ENCODE data around the gene GOLGA8A. TPM values are rescaled to one million over a fixed set of nuclear protein-coding genes. Genes with fewer than 3 reads are reported as not detected.

Gene GOLGA8A
- polyA plus RNA-seq (2012; ENCODE audit: insufficient read depth, insufficient read length, low read depth): 46.2 TPM

- peak; percentile 44 for DNase-seq
- no peaks in the 10 kb centered on the region for H3K9me3 ChIP-seq
- no peaks in the 10 kb centered on the region for H3K4me1 ChIP-seq
- H3K36me3 ChIP-seq: no peaks in the 10 kb centered on the region
- no peak for TF ChIP-seq CTCF (IDR thresholded peaks at IDR 0.05; ENCODE audit: low read depth, low read length)
- H3K27me3 ChIP-seq: peaks cover 21% of the 10 kb centered on the region
- H3K4me3 ChIP-seq (ENCODE audit: low read depth, low read length): peak within 1 kb of the TSS; percentile 27
These were observed at the start of gene GOLGA8A for GRCh38 chr15:34437687-34438086. GOLGA8A (minus strand) TSS chr15:34437808; CDS start chr15:34389691, 48,117 bp downstream.

GRCh38 chr15:34483644-34484043, 46.0 kb upstream of the GOLGA8A start:
- H3K36me3 ChIP-seq: no peaks in the 10 kb centered on the region
- no peaks in the 10 kb centered on the region for H3K9me3 ChIP-seq
- TF ChIP-seq CTCF (IDR thresholded peaks at IDR 0.05; ENCODE audit: low read depth, low read length): no peak
- no peaks in the 10 kb centered on the region for H3K4me1 ChIP-seq
- no peak overlapping the region for H3K4me3 ChIP-seq (ENCODE audit: low read depth, low read length)
- no peak for DNase-seq
- H3K27me3 ChIP-seq: no peaks in the 10 kb centered on the region

GRCh38 chr15:34481370-34481769, 43.8 kb upstream of the GOLGA8A start:
- no peak for DNase-seq
- H3K4me1 ChIP-seq: no peaks in the 10 kb centered on the region
- H3K4me3 ChIP-seq (ENCODE audit: low read depth, low read length): no peak overlapping the region
- H3K27me3 ChIP-seq: no peaks in the 10 kb centered on the region
- no peaks in the 10 kb centered on the region for H3K9me3 ChIP-seq
- TF ChIP-seq CTCF (IDR thresholded peaks at IDR 0.05; ENCODE audit: low read depth, low read length): no peak
- H3K36me3 ChIP-seq: no peaks in the 10 kb centered on the region

GRCh38 chr15:34473840-34474239, 36.2 kb upstream of the GOLGA8A start:
- H3K27me3 ChIP-seq: no peaks in the 10 kb centered on the region
- TF ChIP-seq CTCF (IDR thresholded peaks at IDR 0.05; ENCODE audit: low read depth, low read length): no peak
- H3K4me3 ChIP-seq (ENCODE audit: low read depth, low read length): no peak overlapping the region
- H3K9me3 ChIP-seq: no peaks in the 10 kb centered on the region
- DNase-seq: no peak
- no peaks in the 10 kb centered on the region for H3K36me3 ChIP-seq
- H3K4me1 ChIP-seq: no peaks in the 10 kb centered on the region

- no peak for DNase-seq
- H3K4me1 ChIP-seq: no peaks in the 10 kb centered on the region
- H3K9me3 ChIP-seq: no peaks in the 10 kb centered on the region
- H3K27me3 ChIP-seq: no peaks in the 10 kb centered on the region
- TF ChIP-seq CTCF (IDR thresholded peaks at IDR 0.05; ENCODE audit: low read depth, low read length): no peak
- no peaks in the 10 kb centered on the region for H3K36me3 ChIP-seq
- H3K4me3 ChIP-seq (ENCODE audit: low read depth, low read length): no peak overlapping the region
These were observed 35.3 kb upstream of the GOLGA8A start for GRCh38 chr15:34472947-34473346.

GRCh38 chr15:34470892-34471291, 33.3 kb upstream of the GOLGA8A start:
- H3K36me3 ChIP-seq: no peaks in the 10 kb centered on the region
- no peak for DNase-seq
- TF ChIP-seq CTCF (IDR thresholded peaks at IDR 0.05; ENCODE audit: low read depth, low read length): no peak
- H3K4me1 ChIP-seq: no peaks in the 10 kb centered on the region
- H3K9me3 ChIP-seq: no peaks in the 10 kb centered on the region
- no peaks in the 10 kb centered on the region for H3K27me3 ChIP-seq
- no peak overlapping the region for H3K4me3 ChIP-seq (ENCODE audit: low read depth, low read length)

Measured in BE2C (cell line).